Esophagus squamous epithelium (tissue), 5 donors: ENCODE data around the gene TOMM40. TPM values are rescaled to one million over a fixed set of nuclear protein-coding genes. Genes with fewer than 3 reads are reported as not detected.
"Not testable (repeated sequence)": the region's sequence is repeated elsewhere in the genome, so short reads cannot be mapped to it uniquely, and the experiment has no call there.

Experiments used
- DNase-seq: peaks from one replicate; lab custom pipeline; 2025; lab: John Stamatoyannopoulos, UW
- H3K27ac ChIP-seq, 4 donors: fragments of 200-600 bp; sonication (generic); one replicate each; pipeline ENCODE4 v1.5.1; 2016 to 2019; ENCODE audit warnings: mild to moderate bottlenecking in 1 of 4
- H3K27me3 ChIP-seq, 4 donors: fragments of 200-600 bp; sonication (generic); 1 replicate in 3 of 4; 2 replicates in 1 of 4; pipeline versions ENCODE4 v1.5.1 to v1.6.0; 2017 to 2021; ENCODE audit warnings: antibody characterized with exemption in 1 of 4
- H3K36me3 ChIP-seq, 3 donors: fragments of 200-600 bp; sonication (generic); one replicate each; pipeline ENCODE4 v1.5.1; 2016 to 2019
- H3K4me1 ChIP-seq, 3 donors: fragments of 200-600 bp; sonication (generic); one replicate each; pipeline ENCODE4 v1.5.1; 2017 to 2019
- H3K4me3 ChIP-seq, 4 donors: fragments of 200-600 bp; sonication (generic); 1 replicate in 3 of 4; 2 replicates in 1 of 4; pipeline ENCODE4 v1.5.1; 2016 to 2019; ENCODE audit warnings: mild to moderate bottlenecking in 2 of 4, moderate library complexity in 1 of 4
- H3K9me3 ChIP-seq, 3 donors: fragments of 200-600 bp; sonication (generic); one replicate each; pipeline ENCODE4 v1.5.1; 2016 to 2019
- POLR2A ChIP-seq, 4 donors: fragments of 450-650 bp; IDR thresholded peaks; one replicate each; pipeline ENCODE4 v1.6.1; 2017; ENCODE audit warnings: antibody characterized with exemption in 4 of 4, mild to moderate bottlenecking in 4 of 4, moderate library complexity in 3 of 4
- WGBS, 2 donors: methylation state at CpG; one replicate each; pipeline ENCODE4 v1.1.5; 2018; 5-methylcytosine and 5-hydroxymethylcytosine counted together
- intact Hi-C: fragments of 100-400 bp; cut with DNase I; formaldehyde crosslinking; loops from one replicate; pipeline ENCODE4 v1.15.0; 2022
- total RNA-seq, 4 donors: library from RNA; depleted of rRNA; stranded (reverse); fragments of >200 nt; gene quantifications; one replicate each; pipeline ENCODE4 v1.1.0, GENCODE V29; 2016
- TF ChIP-seq, protein P1 (sequence below), 6 experiments: fragments of 450-650 bp in 4 of 6; fragments of 200-600 bp in 2 of 6; sonication (generic) in 2 of 6; IDR thresholded peaks; one replicate each; pipeline ENCODE4 v1.5.1; 2016 to 2019; ENCODE audit warnings: antibody characterized with exemption in 6 of 6, mild to moderate bottlenecking in 4 of 6, moderate library complexity in 4 of 6
- donor health status: DM: yes; HTN: yes; CAD: no.

Gene TOMM40
- total RNA-seq, 4 donors from 2014 or later = 64.7 to 142 (median 79.0) TPM

- peaks cover 15 to 46% (median 23%) of the 10 kb centered on the region in 3 donors for H3K4me1 ChIP-seq
- DNase-seq = no peak
- intact Hi-C loops = no loop called here
- no peak overlapping the region for H3K4me3 ChIP-seq
- H3K27ac ChIP-seq = no peak overlapping the region
- peaks cover 0 to 34% (median 5%) of the 10 kb centered on the region in 4 donors for H3K27me3 ChIP-seq
- H3K9me3 ChIP-seq = no peaks in the 10 kb centered on the region
- H3K36me3 ChIP-seq = no peaks in the 10 kb centered on the region
- 96 to 100% methylated on average over 6 to 9 of the region's 44 CpGs for whole genome bisulfite sequencing, 2 donors
- TF ChIP-seq POLR2A (IDR thresholded peaks at IDR 0.05) = no peak
- TF ChIP-seq, protein P1, sequence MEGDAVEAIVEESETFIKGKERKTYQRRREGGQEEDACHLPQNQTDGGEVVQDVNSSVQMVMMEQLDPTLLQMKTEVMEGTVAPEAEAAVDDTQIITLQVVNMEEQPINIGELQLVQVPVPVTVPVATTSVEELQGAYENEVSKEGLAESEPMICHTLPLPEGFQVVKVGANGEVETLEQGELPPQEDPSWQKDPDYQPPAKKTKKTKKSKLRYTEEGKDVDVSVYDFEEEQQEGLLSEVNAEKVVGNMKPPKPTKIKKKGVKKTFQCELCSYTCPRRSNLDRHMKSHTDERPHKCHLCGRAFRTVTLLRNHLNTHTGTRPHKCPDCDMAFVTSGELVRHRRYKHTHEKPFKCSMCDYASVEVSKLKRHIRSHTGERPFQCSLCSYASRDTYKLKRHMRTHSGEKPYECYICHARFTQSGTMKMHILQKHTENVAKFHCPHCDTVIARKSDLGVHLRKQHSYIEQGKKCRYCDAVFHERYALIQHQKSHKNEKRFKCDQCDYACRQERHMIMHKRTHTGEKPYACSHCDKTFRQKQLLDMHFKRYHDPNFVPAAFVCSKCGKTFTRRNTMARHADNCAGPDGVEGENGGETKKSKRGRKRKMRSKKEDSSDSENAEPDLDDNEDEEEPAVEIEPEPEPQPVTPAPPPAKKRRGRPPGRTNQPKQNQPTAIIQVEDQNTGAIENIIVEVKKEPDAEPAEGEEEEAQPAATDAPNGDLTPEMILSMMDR (IDR thresholded peaks at IDR 0.05) = no peak
These were observed 17.8 kb downstream of the TOMM40 start for GRCh38 chr19:44908836-44909261.

- Histone ChIP-seq H3K4me1 (peaks cover 18 to 47% (median 28%) of the 10 kb centered on the region in 3 donors), H3K27ac (no peak overlapping the region), H3K36me3 (no peaks in the 10 kb centered on the region), H3K27me3 (peaks cover 0 to 30% (median 5%) of the 10 kb centered on the region in 4 donors), H3K9me3 (no peaks in the 10 kb centered on the region), H3K4me3 (no peak overlapping the region)
- intact Hi-C loops = no loop called here
- WGBS, 2 donors = 83 to 97% methylated on average over 1 to 4 of the region's 5 CpGs
- DNase-seq = no peak
- TF ChIP-seq POLR2A (IDR thresholded peaks at IDR 0.05) = no peak
- TF ChIP-seq, protein P1 (IDR thresholded peaks at IDR 0.05) = no peak
These were observed 18.7 kb downstream of the TOMM40 start for GRCh38 chr19:44909775-44910174.

- H3K36me3 ChIP-seq, H3K27me3 ChIP-seq, H3K27ac ChIP-seq, intact Hi-C loops, DNase-seq, H3K4me3 ChIP-seq, H3K9me3 ChIP-seq: not testable (repeated sequence)
- WGBS, 2 donors = 87 to 96% methylated on average over 5 of the region's 6 CpGs
- H3K4me1 ChIP-seq = peaks cover 5 to 41% (median 14%) of the 10 kb centered on the region in 3 donors
These were observed 20.8 kb downstream of the TOMM40 start for GRCh38 chr19:44911896-44912295.

DNA sequence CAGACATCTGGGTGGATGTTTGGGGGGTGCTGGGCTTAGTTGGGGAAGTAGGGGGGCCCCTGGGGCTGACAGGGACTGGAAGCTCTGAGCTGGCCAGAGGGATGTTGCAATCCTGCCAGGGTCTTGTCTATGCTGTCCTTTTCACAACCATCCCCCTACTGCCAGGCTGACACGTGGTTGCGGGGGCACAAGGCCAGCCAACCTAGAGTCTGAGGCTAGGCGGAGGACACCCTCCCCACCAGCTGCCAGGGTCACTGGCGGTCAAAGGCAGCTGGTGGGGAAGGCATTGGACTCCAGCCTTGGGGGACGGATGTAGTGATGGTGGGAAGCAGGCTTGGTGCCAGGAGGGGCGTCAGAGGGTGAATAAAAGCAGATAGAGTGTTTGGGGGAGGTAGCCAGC, 21.8 kb downstream of the TOMM40 start:
- Histone ChIP-seq H3K4me3 (no peak overlapping the region), H3K27me3 (peaks cover 0 to under 1% (median 0%) of the 10 kb centered on the region in 4 donors), H3K27ac (no peak overlapping the region), H3K9me3 (no peaks in the 10 kb centered on the region), H3K4me1 (peaks cover 5 to 41% (median 14%) of the 10 kb centered on the region in 3 donors), H3K36me3 (no peaks in the 10 kb centered on the region)
- 49% methylated on average over 5 of the region's 6 CpGs; no CpG with 5 or more reads in 1 of the 2 donors for WGBS, 2 donors
- intact Hi-C loops = no loop called here
- TF ChIP-seq, protein P1 (IDR thresholded peaks at IDR 0.05) = no peak
- no peak for TF ChIP-seq POLR2A (IDR thresholded peaks at IDR 0.05)
- DNase-seq = no peak

- H3K4me3 ChIP-seq = peak overlapping the region in 1 of 4 donors; percentile 64
These were observed 22.7 kb downstream of the TOMM40 start for GRCh38 chr19:44913512-44914432.

DNA sequence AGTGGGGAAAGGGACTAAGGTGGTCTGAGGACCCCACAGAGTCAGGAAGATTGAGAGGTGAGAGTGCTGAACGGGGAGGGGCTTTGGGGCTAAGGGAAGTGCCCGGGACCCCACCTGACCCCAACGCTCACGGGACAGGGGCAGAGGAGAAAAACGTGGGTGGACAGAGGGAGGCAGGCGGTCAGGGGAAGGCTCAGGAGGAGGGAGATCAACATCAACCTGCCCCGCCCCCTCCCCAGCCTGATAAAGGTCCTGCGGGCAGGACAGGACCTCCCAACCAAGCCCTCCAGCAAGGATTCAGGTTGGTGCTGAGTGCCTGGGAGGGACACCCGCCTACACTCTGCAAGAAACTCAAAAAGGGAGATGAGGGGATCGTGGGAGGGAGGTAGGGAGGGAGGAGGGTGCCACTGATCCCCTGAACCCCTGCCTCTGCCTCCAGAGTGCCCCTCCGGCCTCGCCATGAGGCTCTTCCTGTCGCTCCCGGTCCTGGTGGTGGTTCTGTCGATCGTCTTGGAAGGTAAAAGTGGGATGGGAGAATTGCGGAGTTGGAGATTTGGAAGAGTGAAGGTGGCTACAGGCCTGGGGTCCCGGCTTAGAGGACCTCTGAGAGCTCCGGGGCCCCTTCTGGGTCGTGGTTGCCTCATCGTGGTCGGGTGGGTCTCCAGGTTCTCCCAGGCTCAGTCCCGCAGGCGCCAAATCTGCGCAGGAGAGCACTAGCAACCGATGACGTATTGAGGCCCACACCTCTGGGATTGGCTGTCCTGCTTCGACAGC, 23.6 kb downstream of the TOMM40 start, which contains the start of gene APOC1:
Gene APOC1 (plus strand): TSS at position 176 of the 774 bp plus-strand sequence. CDS start 284 bp downstream, at position 460.
- peak within 1 kb of the TSS; percentile 32 to 64 (median 48) for H3K4me3 ChIP-seq
- WGBS, 2 donors = 11 to 14% methylated on average over 25 to 26 of the region's 28 CpGs
- H3K27me3 ChIP-seq, intact Hi-C loops, H3K36me3 ChIP-seq, H3K9me3 ChIP-seq, DNase-seq: not testable (repeated sequence)
- peaks cover 5 to 41% (median 14%) of the 10 kb centered on the region in 3 donors for H3K4me1 ChIP-seq
- H3K27ac ChIP-seq = peak within 1 kb of the TSS; percentile 16 to 65 (median 50)

More at GRCh38 chr19:44913512-44914432, 22.7 kb downstream of the TOMM40 start:
- H3K27me3 ChIP-seq, H3K9me3 ChIP-seq, H3K36me3 ChIP-seq, intact Hi-C loops, DNase-seq: not testable (repeated sequence)
- Histone ChIP-seq H3K27ac (peak overlapping the region in 1 of 4 donors; percentile 65), H3K4me1 (peaks cover 5 to 41% (median 14%) of the 10 kb centered on the region in 3 donors)
- WGBS, 2 donors = 51 to 73% methylated on average over 12 to 23 of the region's 23 CpGs
